Epidermal melanocyte (primary cell): ENCODE measurements around the gene C2CD3.

Source experiments
- DNase-seq: peaks from one replicate; pipeline ENCODE4 v3.0.0; 2011; ENCODE audit warnings: low spot score; ENCODE audit not compliant: insufficient read length

Gene C2CD3

DNA sequence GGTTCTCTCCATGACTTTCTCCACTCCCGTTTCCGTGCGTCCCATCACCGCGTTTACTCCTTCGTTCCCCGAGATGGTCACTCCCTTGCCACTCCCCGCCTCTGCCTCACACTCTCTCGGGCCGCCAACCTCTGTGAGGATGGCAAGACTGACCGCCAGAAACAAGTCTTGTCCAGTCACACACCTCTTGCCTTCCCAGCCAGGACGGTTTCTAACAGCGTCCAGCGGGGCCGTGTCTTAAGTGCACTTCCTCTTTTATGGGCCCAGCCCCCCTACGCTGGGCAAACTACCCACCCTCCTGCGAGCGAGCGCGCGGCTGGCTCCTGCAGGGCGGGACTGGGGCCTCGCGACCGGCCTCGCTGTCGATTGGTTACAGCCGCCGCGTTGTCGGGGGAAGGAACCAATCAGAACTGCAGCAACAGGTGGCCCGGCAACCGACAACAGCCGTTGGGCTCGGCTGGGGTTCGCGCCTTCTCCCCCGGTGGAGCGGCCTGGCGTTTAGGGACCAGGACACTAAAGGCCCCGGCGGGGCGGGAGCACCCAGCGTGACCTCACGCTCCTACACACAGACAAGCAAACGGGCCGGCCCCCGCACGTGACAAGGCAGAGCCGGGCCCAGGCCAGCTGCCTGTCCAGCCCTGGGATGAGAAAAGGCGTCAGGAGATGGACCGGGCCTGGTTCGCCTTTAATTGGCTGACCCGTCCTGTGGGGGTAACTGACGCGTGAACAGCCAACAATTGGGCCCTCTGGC lies 187.6 kb downstream of the C2CD3 start:
- DNase-seq: peak; percentile 94

DNA sequence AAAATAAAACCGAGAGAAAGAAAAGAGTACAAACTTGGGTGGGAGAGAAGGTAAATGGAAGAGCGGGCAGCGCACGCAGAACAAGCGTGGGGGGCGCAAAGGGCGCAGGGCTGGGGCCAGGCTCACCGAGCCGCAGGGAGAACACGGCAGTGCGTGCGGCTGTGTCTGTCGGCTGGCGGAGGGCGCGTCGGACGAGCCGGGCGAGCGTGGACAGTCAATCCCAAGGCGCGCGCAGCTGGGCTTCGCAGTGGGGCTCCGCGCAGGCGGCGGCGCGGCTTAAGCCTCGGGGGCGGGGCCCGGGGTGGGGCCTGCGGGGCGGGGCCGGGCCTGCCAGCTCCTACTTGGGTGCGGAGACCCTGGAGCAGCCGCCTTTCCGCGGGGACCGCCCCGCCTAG lies 188.2 kb downstream of the C2CD3 start, which contains the start of gene UCP2:
Gene UCP2 (minus strand): TSS at position 249 of the 395 bp plus-strand sequence. CDS start 4,465 bp downstream, outside the sequence.
- peak; percentile 74 for DNase-seq

DNA sequence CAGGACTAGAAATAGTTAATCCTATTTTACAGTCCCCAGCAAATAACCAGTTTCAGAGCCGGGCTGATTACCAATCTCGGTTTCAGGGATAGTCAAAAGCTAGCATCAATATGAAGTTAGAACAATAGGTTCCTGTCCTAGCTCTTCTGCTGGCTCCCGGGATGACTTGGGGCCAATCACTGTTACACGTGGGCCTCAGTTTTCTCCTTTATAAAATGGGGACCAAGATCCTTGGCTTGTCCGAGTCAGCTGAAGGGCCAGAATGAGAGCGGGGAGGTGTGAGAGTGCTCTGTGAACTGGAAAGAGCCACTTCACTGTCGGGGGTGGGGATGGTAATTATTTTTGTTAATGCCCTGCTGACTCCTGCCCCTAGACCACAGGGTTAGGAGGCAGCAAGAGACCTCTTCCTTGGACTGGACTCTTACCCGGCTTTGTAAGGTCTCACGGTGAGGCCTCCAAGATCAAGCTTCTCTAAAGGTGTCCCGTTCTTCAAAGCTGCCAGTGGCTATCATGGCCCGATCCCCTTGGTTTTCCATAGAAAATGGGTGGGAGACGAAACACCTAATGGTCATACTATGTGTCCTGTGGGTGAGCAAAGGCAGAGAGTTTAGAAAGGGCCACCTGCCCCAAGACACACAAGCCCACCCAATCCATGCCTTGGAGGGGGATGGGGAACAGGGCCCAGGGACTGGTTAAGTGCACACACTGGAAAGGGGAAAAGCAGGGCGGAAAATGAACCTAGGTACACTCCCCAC lies 189.6 kb downstream of the C2CD3 start:
- DNase-seq: no peak

- DNase-seq: no peak
Measured at GRCh38 chr11:73980001-73980961, 190.5 kb downstream of the C2CD3 start.

- no peak for DNase-seq
Measured at GRCh38 chr11:73978576-73979086, 192.2 kb downstream of the C2CD3 start.

DNA sequence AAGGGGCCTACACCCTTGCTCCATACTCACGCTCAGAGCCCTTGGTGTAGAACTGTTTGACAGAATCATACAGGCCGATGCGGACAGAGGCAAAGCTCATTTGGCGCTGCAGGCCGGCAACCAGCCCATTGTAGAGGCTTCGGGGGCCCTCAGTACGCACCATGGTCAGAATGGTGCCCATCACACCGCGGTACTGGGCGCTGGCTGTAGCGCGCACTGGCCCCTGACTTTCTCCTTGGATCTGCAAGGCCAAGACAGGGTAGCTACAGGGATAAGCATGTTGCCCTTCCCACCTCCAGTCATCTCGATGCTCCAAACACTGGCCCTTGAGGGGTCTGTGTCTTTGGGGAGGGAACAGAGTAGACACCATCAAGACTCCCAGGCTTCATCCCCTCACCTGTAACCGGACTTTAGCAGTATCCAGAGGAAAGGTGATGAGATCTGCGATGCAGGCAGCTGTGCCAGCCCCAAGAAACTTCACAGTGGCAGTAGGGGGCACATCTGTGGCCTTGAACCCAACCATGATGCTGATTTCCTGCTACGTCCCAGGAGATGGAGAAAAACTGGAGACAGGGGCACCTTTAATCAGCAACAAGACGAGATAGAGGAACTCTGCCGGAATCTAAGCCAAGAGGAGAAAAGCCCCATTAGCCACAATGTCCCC lies 192.8 kb downstream of the C2CD3 start:
- DNase-seq: no peak

GRCh38 chr11:73976451-73977151 lies 194.2 kb downstream of the C2CD3 start:
- DNase-seq: no peak

GRCh38 chr11:73975479-73975757 lies 195.4 kb downstream of the C2CD3 start:
- no peak for DNase-seq

- DNase-seq: no peak
Measured at GRCh38 chr11:73974604-73975478, 196.0 kb downstream of the C2CD3 start.

- DNase-seq: no peak
Measured at GRCh38 chr11:73972620-73973449, 198.0 kb downstream of the C2CD3 start.

GRCh38 chr11:73972187-73972586 lies 198.6 kb downstream of the C2CD3 start:
- no peak for DNase-seq

GRCh38 chr11:73971175-73971719 lies 199.6 kb downstream of the C2CD3 start:
- DNase-seq: no peak

- no peak for DNase-seq
Measured at GRCh38 chr11:73969991-73970800, 200.6 kb downstream of the C2CD3 start.

GRCh38 chr11:73969091-73969490 lies 201.7 kb downstream of the C2CD3 start:
- DNase-seq: no peak

GRCh38 chr11:73968356-73968966 lies 202.3 kb downstream of the C2CD3 start:
- DNase-seq: no peak

DNA sequence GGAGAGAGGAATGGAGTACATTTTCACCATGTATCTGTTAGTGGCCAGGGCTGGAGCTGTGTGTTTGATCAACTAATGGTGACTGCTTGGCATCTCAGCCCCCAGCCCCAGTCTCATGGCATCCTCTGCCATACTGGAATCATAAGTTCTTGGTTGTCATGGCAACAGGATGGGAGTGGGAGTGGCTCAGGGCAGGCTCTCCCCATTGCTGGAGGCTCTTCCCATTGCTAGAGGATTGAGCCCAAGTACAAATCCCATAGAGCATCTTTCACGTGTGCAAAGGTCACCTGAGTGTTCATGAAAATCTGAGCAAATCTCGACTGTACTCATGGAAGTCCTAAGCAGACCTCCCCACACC lies 205.1 kb downstream of the C2CD3 start:
- no peak for DNase-seq
